Medulla oblongata (tissue), 1 donor: Measurements from ENCODE around the gene ARHGEF1.

Experiments
- DNase-seq: peaks from one replicate; pipeline ENCODE4 v3.0.0-alpha.2; 2015; ENCODE audit errors: extremely low spot score

The ARHGEF1 gene

GRCh38 chr19:41882568-41883462, at the start of gene ARHGEF1:
Gene ARHGEF1 (plus strand): TSS chr19:41883184. CDS start chr19:41888083, 4,899 bp downstream.
- no peak for DNase-seq

DNA sequence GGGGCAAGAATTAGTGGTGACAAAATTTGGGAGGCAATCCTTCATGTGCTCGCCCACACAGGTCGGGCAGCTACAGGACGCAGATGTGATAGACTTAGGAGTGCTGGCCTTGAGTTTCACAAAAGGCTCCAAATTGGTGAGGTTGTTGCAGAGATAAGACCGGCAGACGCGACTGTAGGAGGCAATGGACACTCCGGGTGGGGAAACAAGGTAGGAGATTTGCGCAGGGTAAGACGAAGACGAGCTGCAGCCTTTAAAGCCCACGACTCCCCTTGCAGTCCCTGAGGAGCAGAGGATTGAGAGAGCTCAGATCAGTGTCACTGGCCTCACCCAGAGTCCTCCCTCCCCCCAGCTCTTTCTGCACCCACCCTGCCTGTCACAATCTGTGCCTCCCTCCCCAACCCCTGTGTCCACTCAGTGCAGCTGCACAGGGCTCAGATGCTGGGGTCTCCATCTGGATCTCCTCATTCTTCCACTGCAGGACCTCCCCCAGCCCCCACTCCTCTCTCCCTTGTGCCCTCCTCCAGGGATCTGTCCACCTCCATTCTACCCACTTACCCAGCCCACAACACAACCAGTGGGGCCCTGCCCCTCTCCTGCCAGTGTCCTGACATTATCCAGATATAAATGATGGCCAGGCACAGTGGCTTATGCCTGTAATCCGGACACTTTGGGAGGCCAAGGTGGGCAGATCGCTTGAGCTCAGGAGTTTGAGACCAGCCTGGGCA, 44.8 kb upstream of the ARHGEF1 start:
- no peak for DNase-seq

DNA sequence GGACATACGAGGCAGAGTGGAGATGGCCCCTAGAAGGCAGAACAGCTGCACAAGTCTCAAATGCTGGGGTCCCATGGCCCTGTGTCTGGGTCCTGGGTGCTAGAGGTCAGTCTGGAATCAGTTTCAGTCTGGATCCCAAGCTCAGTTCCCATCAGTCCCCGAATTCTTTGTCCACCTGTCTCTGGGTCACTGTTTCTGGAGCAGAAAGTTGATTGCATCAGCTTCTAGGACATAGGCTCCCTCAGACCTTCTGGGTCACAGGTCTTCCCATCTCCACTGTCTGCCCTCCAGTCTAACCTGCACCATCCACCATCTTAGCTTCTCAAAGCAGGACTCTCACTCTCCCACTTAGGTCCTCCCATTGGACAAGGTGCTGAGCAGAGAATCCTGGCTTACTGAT, 43.8 kb upstream of the ARHGEF1 start:
- DNase-seq, result no peak

DNA sequence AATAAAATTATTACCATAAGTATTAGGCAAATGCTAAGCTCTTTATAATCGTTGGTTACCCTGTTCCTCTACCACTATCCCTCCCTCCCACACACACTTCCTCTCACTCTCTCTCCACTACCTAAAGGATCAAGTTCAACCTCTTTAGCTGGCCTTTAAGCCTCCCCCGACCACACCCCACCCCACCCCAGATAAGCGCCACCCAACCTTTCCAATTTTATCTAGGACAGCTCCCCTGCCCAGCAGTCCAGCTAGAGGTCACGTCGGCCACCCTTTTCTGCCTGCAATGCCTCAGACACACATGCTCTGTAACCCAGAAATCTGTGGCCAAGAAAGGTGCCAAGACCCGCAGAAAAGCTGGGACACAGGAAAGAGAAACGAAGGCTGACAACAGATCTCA, 39.6 kb upstream of the ARHGEF1 start:
- no peak for DNase-seq

DNA sequence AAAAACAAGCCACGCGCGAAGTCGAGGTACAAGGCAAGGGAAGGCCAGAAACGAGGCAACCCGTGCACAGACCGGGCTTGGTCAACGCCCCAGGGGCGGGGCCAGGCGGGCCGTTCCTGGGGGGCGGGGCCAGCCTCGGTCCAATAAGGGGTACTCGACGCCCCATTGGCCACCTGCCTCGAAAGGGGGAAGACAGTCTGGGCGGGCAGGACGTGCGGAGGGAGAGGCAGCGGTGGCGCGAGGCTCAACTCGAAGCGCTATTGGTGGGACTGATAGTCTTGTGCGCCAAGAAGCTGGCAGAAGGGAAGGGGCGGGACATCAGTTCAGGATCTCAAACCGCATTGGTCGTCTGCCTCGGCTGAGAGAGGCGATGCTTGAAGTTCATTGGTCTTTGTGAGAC, 38.4 kb upstream of the ARHGEF1 start, which contains the start of gene LYPD4:
TSS of gene LYPD4 (minus strand) at position 83 of the 400 bp plus-strand sequence. CDS start 5,398 bp downstream, outside the sequence.
- DNase-seq, result no peak

DNA sequence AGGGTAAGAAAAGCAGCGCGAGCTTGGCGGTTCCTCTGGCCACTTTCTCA, 38.2 kb upstream of the ARHGEF1 start, which contains the start of gene DMRTC2:
TSS of gene DMRTC2 (plus strand) at position 42 of the 50 bp plus-strand sequence. CDS start 2,387 bp downstream, outside the sequence.
- no peak for DNase-seq

- no peak for DNase-seq
Observed at GRCh38 chr19:41845051-41845590, 37.9 kb upstream of the ARHGEF1 start.

DNA sequence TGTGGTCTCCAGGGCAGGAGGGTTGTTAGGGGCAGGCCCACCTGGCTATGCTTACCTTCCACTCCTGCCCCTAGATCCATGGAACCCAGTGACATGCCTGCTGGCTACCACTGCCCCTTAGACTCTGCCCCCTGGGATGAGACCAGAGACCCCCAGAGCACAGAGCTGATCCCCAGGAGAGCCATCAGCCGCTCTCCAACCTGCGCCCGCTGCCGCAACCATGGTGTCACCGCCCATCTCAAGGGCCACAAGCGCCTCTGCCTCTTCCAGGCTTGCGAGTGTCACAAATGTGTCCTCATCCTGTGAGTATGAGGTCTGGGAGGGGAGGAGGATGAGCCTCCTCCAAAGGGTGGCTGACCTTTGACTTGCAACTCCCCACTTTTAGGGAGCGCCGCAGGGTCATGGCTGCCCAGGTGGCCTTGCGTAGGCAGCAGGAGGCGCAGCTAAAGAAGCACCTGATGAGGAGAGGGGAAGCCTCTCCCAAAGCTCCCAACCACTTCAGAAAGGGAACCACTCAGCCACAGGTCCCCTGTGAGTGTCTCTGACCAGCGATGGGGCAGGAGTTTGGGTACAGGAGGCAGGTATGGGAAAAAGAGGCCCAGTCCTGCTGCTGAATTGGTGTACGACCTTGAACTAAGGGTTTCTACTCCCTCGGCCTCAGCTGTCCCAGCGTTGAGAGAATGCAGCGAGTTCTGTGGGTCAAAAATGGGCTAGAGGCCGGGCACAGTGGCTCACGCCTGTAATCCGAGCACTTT, 35.5 kb upstream of the ARHGEF1 start:
- no peak for DNase-seq

DNA sequence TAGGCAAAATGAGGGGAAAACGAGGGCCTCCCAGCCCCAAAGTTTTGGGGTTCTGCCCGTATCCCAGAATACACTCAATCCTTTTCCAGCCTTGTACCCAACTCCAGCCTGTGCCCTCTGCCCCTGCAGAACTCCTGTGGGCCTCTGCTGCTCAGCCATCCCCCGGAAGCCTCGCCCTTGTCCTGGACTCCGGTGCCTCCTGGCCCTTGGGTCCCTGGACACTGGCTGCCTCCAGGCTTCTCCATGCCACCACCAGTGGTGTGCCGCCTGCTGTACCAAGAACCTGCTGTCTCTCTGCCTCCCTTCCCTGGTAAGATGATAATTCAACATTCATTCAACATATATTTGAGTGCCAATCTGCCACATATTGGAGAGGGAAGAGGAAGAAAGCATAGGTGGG, 34.3 kb upstream of the ARHGEF1 start:
- no peak for DNase-seq

- DNase-seq, result no peak
Observed at GRCh38 chr19:41849067-41849466, 33.9 kb upstream of the ARHGEF1 start.

GRCh38 chr19:41850381-41850780, 32.6 kb upstream of the ARHGEF1 start:
- DNase-seq, result no peak

GRCh38 chr19:41851456-41851855, 31.5 kb upstream of the ARHGEF1 start:
- DNase-seq, result no peak

- no peak for DNase-seq
Observed at GRCh38 chr19:41853344-41853743, 29.6 kb upstream of the ARHGEF1 start.

GRCh38 chr19:41853768-41854167, 29.2 kb upstream of the ARHGEF1 start:
- no peak for DNase-seq

DNA sequence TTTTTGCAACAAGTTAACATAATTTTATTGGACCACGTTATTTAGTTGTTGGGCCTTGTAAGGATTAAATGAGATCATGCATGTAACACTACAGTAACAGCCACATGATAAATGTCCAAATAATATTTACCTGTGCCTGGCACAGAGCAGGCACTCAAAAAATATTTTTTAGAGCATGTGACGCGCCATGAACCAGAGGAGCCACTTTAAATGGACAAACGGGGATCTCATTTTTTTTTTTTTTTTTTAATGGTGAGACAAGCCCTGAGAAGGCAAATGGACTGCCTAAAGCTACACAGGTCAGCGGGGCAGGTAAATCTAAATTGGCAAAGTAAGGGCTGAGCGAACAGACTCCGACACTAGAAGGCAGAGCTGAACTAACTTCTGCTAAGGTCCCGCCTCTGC, 23.8 kb upstream of the ARHGEF1 start:
- DNase-seq, result no peak

DNA sequence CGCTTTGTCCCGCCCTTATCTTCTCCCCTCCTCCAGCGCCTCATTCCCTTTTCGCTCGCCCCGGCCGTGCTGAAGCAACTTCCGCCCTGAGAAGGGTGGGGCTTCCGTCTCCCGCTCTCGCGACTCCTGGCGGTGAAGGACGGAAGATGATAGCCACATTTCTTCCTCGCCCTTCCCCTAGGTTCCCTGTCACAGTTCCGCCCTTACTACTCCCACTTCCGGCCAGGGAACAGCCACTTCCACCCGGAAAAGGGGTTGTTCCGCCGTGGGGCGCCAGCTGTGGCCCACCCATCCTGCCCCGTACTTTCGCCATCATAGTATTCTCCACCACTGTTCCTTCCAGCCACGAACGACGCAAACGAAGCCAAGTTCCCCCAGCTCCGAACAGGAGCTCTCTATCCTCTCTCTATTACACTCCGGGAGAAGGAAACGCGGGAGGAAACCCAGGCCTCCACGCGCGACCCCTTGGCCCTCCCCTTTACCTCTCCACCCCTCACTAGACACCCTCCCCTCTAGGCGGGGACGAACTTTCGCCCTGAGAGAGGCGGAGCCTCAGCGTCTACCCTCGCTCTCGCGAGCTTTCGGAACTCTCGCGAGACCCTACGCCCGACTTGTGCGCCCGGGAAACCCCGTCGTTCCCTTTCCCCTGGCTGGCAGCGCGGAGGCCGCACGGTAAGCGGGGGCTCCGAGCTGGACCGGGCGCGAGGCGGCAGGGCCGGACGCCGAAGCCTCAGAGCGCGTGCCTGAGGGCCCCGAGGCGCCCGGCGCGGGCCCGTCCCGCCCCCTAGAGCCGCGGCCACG, 23.2 kb upstream of the ARHGEF1 start, which contains the start of gene RPS19:
TSS of gene RPS19 (plus strand) at position 638 of the 801 bp plus-strand sequence. CDS start 520 bp downstream, outside the sequence.
- peak; percentile 100 for DNase-seq

DNA sequence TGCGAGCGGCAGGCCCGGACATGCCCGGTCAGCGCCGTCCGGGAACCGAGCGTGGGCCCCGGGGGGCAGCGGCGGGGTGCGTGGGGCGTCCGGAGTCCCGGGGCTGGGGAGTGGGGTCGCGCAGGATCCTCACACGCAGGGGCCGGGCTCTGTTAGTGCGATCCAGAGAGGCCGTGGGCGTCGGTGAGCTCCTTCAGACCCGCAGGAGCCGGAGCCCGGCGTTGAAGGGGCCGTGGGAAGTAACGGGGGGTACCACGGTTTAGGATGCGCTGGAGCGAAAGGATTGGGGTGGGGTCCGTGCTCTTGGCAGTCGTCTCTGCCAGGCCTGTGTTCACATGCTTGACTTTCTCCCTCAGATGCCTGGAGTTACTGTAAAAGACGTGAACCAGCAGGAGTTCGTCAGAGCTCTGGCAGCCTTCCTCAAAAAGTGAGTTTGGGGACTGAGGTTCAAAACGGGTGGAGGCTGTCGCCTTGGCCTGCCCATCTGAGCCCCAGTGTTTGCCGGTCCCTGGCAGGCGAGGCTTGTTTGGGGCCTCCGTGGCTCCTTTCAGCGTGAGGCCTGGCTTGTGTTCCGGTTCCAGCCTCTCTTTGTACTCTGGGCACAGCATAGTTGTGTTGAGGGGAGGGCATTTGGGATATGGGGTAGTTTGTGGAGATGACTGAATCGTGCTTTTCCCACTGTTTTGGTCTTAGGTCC, 22.4 kb upstream of the ARHGEF1 start:
- DNase-seq, result no peak

DNA sequence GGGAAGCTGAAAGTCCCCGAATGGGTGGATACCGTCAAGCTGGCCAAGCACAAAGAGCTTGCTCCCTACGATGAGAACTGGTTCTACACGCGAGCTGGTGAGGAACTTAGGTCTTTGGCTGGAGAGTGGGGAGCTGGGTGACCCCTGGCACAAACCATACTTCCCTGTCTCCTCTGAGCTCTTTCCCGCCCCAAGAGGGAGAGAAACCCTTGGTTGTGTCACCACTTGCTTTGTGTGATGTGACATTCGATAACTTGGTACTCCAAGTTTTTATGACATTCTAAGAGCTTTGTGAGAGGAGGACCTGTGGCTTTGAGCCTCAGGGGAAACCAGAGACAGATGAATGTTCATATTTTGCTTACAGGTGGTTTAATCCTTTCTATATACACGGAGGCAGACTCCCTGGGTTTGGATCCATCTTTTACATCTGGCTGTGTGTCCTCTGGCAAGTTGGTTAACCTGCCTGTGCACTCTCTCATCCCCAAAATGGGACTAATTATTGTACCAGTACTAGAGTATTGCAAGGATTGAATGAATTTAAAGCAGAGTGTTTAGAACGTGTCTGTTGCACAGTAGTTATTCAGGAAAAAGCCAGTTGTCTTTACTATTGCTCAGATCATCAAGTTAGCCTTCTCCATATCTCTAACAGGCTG, 21.7 kb upstream of the ARHGEF1 start:
- no peak for DNase-seq

DNA sequence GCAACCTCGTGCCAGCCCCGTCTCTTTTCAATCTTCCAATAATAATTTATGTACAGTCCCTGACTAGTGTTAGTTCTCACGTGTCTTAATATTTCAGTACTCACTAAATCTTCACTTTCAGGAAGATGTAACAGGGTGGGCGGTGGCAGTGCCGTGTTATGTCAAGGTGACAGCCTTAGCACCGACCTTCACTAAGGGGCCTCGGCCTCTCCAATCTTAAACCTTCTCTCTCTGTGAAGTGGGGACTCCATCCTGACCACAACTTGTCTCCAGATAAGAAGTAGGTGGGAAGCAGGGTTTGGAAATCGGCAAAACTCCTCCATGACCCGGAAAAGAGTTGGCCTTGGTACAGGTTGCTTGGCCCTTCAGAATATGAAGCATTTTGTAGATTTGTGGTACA, 21.1 kb upstream of the ARHGEF1 start:
- DNase-seq, result no peak

DNA sequence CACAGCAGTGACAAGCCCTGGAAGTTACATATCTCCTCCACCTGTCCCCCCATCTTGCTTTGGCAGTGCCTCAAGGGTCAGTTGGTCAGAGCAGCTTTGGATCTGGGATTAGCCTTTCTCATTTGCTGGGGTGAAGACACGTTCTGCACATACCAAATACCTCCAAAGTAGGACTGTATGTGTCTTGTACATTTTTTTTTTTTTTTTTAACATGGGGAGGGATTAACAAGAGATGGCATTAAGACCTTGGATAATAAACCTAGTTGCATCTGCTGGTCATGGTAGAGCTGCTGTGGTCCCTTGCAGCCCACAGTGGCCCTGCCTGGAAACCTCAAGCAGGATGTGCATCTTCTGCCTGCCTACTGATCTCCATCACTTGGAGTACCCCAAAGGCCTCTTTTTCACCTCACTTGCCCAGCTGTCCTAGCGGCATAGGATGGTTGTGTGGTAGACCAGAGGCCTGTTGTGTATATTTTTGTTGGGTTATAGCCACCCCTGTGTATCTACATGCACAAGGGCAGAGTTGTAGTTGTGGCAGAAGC, 20.5 kb upstream of the ARHGEF1 start:
- DNase-seq, result no peak
